ENCODE measurements around the gene S1PR3. TPM values are rescaled to one million over a fixed set of nuclear protein-coding genes. Genes with fewer than 3 reads are reported as not detected.
A peak's percentile ranks its signal among the peaks of the same experiment; 100 is the strongest.
"Not testable (repeated sequence)": the region's sequence is repeated elsewhere in the genome, so short reads cannot be mapped to it uniquely, and the experiment has no call there.

S1PR3 gene
- 2.7 and 3.3 TPM in 2 replicates for total RNA-seq

DNA sequence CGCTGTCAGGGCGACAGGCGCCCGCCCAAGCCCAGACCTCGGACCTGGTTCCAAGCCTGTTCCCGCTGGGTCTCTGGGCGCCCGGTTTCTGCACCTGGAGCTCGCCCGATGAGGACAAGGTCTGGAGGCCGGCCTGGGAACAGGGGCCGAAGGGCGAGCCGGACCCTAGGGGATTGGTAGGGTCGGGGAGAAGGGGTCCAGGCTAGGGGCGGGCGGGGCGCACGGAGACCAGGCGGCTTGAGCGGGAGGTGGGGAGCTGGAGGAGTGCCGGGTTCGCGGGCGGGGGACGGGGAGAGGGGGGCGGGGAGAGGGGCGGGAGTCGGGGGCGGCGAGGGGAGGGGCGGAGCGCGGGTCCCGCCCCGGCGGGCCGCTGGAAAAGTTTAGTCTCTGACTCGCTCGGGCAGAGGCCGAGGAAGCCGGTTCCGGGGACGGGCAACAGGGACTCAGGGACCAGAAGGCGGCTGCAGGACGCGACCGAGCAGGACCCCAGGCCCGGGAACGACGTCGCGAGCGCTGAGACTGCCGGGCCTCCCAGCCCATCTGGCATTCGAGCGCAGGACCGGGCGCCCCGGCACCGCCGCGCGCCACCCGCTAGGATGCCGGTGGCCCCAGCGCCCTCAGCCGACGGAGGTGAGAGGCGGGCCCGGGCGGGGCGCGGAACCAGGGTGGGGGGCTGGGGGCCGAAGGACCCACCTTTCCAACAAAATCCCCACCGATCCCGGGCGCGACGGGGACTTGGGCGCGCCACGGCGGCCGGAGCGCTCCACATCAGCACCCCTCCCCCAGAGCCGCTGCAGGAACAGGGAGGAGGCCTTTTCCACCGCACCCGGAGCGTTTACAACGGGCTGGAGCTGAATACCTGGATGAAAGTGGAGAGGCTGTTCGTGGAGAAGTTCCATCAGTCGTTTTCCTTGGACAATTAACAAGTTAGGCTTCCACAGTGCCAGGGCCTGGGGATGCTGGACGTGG, at the start of gene S1PR3:
S1PR3 (plus strand) TSS at position 403 of the 969 bp plus-strand sequence. CDS start 9,733 bp downstream, outside the sequence.
- TF ChIP-seq, protein P1, sequence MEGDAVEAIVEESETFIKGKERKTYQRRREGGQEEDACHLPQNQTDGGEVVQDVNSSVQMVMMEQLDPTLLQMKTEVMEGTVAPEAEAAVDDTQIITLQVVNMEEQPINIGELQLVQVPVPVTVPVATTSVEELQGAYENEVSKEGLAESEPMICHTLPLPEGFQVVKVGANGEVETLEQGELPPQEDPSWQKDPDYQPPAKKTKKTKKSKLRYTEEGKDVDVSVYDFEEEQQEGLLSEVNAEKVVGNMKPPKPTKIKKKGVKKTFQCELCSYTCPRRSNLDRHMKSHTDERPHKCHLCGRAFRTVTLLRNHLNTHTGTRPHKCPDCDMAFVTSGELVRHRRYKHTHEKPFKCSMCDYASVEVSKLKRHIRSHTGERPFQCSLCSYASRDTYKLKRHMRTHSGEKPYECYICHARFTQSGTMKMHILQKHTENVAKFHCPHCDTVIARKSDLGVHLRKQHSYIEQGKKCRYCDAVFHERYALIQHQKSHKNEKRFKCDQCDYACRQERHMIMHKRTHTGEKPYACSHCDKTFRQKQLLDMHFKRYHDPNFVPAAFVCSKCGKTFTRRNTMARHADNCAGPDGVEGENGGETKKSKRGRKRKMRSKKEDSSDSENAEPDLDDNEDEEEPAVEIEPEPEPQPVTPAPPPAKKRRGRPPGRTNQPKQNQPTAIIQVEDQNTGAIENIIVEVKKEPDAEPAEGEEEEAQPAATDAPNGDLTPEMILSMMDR (IDR thresholded peaks at IDR 0.05; ENCODE audit: extremely low read depth, low read depth, low read length): no peak
- Histone ChIP-seq H4K20me1 (ENCODE audit: insufficient read depth, low read length) (peaks cover 3% of the 10 kb centered on the region), H2AFZ (ENCODE audit: low read length) (peak within 1 kb of the TSS; percentile 82), H3K79me2 (ENCODE audit: insufficient read depth, low read length) (peaks cover 26% of the 10 kb centered on the region), H3K36me3 (ENCODE audit: insufficient read depth, low read length) (peaks cover 4% of the 10 kb centered on the region), H3K27me3 (ENCODE audit: insufficient read depth, low read length) (no peaks in the 10 kb centered on the region), H3K27ac (ENCODE audit: low read depth, low read length) (peak within 1 kb of the TSS; percentile 28), H3K4me1 (ENCODE audit: insufficient read depth, low read length) (peaks cover 41% of the 10 kb centered on the region), H3K9me3 (ENCODE audit: low read depth, low read length) (no peaks in the 10 kb centered on the region), H3K4me3 (ENCODE audit: insufficient read depth, low read length) (peak within 1 kb of the TSS; percentile 84), H3K4me2 (ENCODE audit: insufficient read depth, low read length) (peak within 1 kb of the TSS; percentile 98)
- DNase-seq (ENCODE audit: insufficient read length, low spot score, missing footprints): peak; percentile 93

DNA sequence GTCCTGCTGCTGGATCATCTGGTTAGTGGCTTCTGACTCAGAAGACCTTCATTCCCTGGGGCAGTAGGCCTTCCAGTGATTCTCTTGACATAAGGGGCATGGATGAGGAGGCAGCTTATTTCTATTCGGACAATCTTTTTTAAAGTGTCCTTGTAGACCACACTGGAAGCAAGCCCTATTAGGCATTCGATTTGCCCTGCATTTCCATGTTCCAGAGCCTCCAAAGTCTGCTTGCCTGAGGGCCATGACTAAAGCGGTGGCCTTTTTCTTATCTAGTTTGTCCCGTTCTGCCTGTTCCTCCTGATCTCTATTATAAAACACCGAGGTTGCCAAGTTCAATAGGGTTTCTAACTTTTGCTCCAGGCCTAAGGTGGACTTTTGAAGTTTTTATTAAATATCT, 49.7 kb upstream of the S1PR3 start:
- H3K4me1 ChIP-seq (ENCODE audit: insufficient read depth, low read length); H3K79me2 ChIP-seq (ENCODE audit: insufficient read depth, low read length); H4K20me1 ChIP-seq (ENCODE audit: insufficient read depth, low read length); H3K36me3 ChIP-seq (ENCODE audit: insufficient read depth, low read length); DNase-seq (ENCODE audit: insufficient read length, low spot score, missing footprints); H3K4me3 ChIP-seq (ENCODE audit: insufficient read depth, low read length); H3K4me2 ChIP-seq (ENCODE audit: insufficient read depth, low read length); H3K9me3 ChIP-seq (ENCODE audit: low read depth, low read length); H2AFZ ChIP-seq (ENCODE audit: low read length); H3K27ac ChIP-seq (ENCODE audit: low read depth, low read length): not testable (repeated sequence)
- H3K27me3 ChIP-seq (ENCODE audit: insufficient read depth, low read length): peaks cover 11% of the 10 kb centered on the region

DNA sequence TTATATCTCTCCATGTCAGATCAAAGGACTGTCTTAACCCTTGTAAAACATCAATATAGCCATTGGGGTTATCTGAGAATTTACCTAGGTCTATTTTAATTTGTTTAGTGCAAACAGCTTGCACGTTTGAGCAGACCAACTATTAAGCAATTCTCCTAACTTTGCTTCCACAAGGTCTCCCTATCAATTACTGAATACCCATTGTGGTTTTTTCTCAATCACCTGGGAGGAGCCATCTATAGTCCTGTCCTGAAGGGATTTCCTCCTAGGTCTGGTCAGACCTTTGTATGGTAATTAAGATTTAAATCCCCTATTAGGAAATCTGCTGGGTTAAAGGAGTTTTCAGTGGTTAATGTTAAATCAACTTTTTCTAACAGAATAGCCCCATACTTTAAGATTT, 48.9 kb upstream of the S1PR3 start:
- Histone ChIP-seq H3K4me3 (ENCODE audit: insufficient read depth, low read length) (no peak overlapping the region), H4K20me1 (ENCODE audit: insufficient read depth, low read length) (no peaks in the 10 kb centered on the region), H3K4me1 (ENCODE audit: insufficient read depth, low read length) (no peaks in the 10 kb centered on the region), H3K27ac (ENCODE audit: low read depth, low read length) (no peak overlapping the region), H3K9me3 (ENCODE audit: low read depth, low read length) (no peaks in the 10 kb centered on the region), H2AFZ (ENCODE audit: low read length) (no peak overlapping the region), H3K36me3 (ENCODE audit: insufficient read depth, low read length) (no peaks in the 10 kb centered on the region), H3K4me2 (ENCODE audit: insufficient read depth, low read length) (no peak overlapping the region), H3K79me2 (ENCODE audit: insufficient read depth, low read length) (no peaks in the 10 kb centered on the region), H3K27me3 (ENCODE audit: insufficient read depth, low read length) (peaks cover 14% of the 10 kb centered on the region)
- TF ChIP-seq, protein P1 (IDR thresholded peaks at IDR 0.05; ENCODE audit: extremely low read depth, low read depth, low read length): no peak
- DNase-seq (ENCODE audit: insufficient read length, low spot score, missing footprints): no peak

DNA sequence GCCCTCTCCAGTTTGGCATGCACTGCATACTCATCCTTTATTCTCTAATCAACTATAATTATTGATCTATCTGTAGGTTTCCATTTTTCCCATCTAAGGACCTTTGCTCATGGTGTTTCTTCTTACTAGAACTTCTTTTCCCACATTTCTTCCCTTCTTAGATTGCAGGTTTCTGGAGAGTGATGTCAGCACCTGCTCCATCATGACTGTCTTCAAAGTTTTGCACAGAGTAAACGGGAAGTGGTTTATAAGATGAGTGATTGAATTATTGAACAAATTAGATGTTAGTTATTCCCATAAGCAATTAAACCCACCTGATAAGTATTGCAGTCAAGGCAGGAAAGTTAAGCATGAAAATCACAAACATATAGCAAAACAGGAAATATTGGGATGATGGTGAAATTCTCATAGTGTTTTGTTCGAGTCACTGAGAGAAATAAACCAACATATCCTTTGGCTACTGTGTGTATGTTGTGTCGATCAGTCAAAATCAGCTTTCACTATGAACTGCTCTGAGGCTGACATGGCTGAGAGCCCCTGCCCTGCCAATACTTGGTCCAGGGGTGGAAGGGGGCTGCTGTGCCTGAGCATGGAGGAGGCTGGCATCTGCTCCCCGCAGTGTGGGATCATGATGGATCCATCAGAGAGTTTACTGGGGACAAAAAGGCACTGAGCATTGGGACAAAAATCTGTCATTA, 45.5 kb upstream of the S1PR3 start:
- Histone ChIP-seq H3K4me1 (ENCODE audit: insufficient read depth, low read length) (peaks cover 15% of the 10 kb centered on the region), H4K20me1 (ENCODE audit: insufficient read depth, low read length) (no peaks in the 10 kb centered on the region), H3K27me3 (ENCODE audit: insufficient read depth, low read length) (peaks cover 14% of the 10 kb centered on the region), H3K4me3 (ENCODE audit: insufficient read depth, low read length) (no peak overlapping the region), H3K9me3 (ENCODE audit: low read depth, low read length) (no peaks in the 10 kb centered on the region), H3K36me3 (ENCODE audit: insufficient read depth, low read length) (no peaks in the 10 kb centered on the region), H2AFZ (ENCODE audit: low read length) (no peak overlapping the region), H3K4me2 (ENCODE audit: insufficient read depth, low read length) (no peak overlapping the region), H3K27ac (ENCODE audit: low read depth, low read length) (no peak overlapping the region), H3K79me2 (ENCODE audit: insufficient read depth, low read length) (no peaks in the 10 kb centered on the region)
- no peak for DNase-seq (ENCODE audit: insufficient read length, low spot score, missing footprints)
- TF ChIP-seq, protein P1 (IDR thresholded peaks at IDR 0.05; ENCODE audit: extremely low read depth, low read depth, low read length): no peak
